Progenitor cell of endocrine pancreas (in vitro differentiated cells): Measurements from ENCODE around the gene COIL. TPM values are rescaled to one million over a fixed set of nuclear protein-coding genes. Genes with fewer than 3 reads are reported as not detected.
A peak's percentile ranks its signal among the peaks of the same experiment; 100 is the strongest.

Experiments
- DNase-seq: peaks from one replicate; pipeline ENCODE4 v3.0.0; 2021; ENCODE audit warnings: low spot score; ENCODE audit not compliant: unreplicated experiment
- H3K27ac Mint-ChIP-seq: 2 replicates; pipeline ENCODE4 v1.8.0; 2021; ENCODE audit warnings: mild to moderate bottlenecking, moderate library complexity, mixed read lengths
- H3K27me3 Mint-ChIP-seq: 2 replicates; pipeline ENCODE4 v1.8.0; 2021; ENCODE audit warnings: mixed read lengths
- H3K36me3 Mint-ChIP-seq: 2 replicates; pipeline ENCODE4 v1.8.0; 2022; ENCODE audit warnings: mixed read lengths; ENCODE audit not compliant: insufficient read depth
- H3K4me1 Mint-ChIP-seq: 2 replicates; pipeline ENCODE4 v1.8.0; 2021; ENCODE audit warnings: low read depth, mixed read lengths
- H3K4me3 Mint-ChIP-seq: 2 replicates; pipeline ENCODE4 v1.8.0; 2021; ENCODE audit warnings: low read depth, mild to moderate bottlenecking, moderate library complexity, mixed read lengths
- H3K9me3 Mint-ChIP-seq: 2 replicates; pipeline ENCODE4 v1.8.0; 2021; ENCODE audit warnings: low read depth, mixed read lengths
- total RNA-seq: library from RNA; stranded (reverse); gene quantifications from 2 replicates; pipeline ENCODE4 v1.2.1, GENCODE V29; 2021
- TF ChIP-seq, protein P1 (sequence below): fragments of 200-600 bp; sonication (generic); IDR thresholded peaks from one replicate; pipeline ENCODE4 v1.5.0; 2021; ENCODE audit warnings: antibody characterized with exemption, mild to moderate bottlenecking; ENCODE audit not compliant: unreplicated experiment

The COIL gene
- total RNA-seq, 1 donor from 2014 or later, result 29.8 TPM

DNA sequence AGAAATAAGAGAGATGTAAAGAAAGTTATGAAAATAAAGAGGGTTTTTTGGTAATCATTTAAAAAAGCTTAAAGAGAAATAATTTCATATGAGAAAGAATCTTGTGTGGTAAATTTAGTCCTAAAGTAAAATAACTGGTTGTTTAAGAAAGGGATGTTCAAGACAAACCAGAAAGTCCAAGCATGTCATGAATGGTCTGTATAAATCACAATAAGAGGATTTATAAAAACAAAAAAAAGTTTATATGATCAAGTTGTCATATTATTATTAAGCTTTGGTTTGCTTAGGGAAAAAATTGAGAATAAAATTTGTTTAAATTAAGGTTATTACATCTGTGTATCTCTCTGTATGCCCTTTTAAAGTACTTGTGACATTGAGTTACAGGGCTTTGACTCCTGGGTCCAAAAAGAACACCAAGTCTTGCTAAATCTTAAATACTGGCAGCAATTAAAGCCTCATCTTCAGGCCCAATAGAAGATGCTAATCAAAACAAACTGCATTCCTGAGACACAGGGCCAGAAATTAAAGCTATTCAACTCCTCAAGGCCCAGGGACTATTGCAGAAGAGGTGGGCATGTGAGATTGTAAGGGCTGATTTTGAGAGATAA, 31.4 kb downstream of the COIL start:
- peaks cover 27% of the 10 kb centered on the region for H3K36me3 Mint-ChIP-seq
- no peak overlapping the region for H3K27ac Mint-ChIP-seq

DNA sequence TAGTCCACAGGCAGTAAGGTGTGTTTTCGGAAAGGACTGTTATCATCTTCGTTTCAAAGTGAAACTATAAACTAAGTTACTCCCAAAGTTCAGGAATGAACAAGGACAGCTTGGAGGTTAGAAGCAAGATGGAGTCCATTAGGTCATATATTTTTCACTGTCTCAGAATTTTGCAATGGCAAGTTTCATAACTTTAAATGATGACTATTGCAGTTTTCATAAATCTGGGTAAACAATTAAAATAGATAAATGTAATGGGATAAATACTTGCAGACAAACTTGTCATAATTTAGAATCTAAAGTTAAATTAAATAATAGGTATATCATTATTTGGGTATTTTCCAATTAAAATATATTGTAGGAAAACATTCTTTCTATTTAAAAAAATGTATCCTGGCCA, 32.3 kb downstream of the COIL start:
- no peak overlapping the region for H3K4me3 Mint-ChIP-seq

More for the DNA sequence above, 31.4 kb downstream of the COIL start:
- H3K9me3 Mint-ChIP-seq, result peaks cover 17% of the 10 kb centered on the region
- TF ChIP-seq, protein P1, sequence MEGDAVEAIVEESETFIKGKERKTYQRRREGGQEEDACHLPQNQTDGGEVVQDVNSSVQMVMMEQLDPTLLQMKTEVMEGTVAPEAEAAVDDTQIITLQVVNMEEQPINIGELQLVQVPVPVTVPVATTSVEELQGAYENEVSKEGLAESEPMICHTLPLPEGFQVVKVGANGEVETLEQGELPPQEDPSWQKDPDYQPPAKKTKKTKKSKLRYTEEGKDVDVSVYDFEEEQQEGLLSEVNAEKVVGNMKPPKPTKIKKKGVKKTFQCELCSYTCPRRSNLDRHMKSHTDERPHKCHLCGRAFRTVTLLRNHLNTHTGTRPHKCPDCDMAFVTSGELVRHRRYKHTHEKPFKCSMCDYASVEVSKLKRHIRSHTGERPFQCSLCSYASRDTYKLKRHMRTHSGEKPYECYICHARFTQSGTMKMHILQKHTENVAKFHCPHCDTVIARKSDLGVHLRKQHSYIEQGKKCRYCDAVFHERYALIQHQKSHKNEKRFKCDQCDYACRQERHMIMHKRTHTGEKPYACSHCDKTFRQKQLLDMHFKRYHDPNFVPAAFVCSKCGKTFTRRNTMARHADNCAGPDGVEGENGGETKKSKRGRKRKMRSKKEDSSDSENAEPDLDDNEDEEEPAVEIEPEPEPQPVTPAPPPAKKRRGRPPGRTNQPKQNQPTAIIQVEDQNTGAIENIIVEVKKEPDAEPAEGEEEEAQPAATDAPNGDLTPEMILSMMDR, result no peak
- H3K4me1 Mint-ChIP-seq, result peaks cover 6% of the 10 kb centered on the region
- H3K27me3 Mint-ChIP-seq, result no peaks in the 10 kb centered on the region
- DNase-seq, result no peak
- H3K4me3 Mint-ChIP-seq, result no peak overlapping the region

GRCh38 chr17:56926704-56927103, 34.1 kb downstream of the COIL start:
- Mint-ChIP-seq H3K9me3 (peaks cover 14% of the 10 kb centered on the region), H3K4me1 (peaks cover 6% of the 10 kb centered on the region), H3K27ac (peak overlapping the region; percentile 57), H3K4me3 (no peak overlapping the region), H3K36me3 (peaks cover 7% of the 10 kb centered on the region), H3K27me3 (no peaks in the 10 kb centered on the region)
- DNase-seq, result no peak
- TF ChIP-seq, protein P1, result no peak

More for the DNA sequence above, 32.3 kb downstream of the COIL start:
- Mint-ChIP-seq H3K36me3 (peaks cover 18% of the 10 kb centered on the region), H3K4me1 (peaks cover 6% of the 10 kb centered on the region), H3K9me3 (peaks cover 17% of the 10 kb centered on the region), H3K27me3 (no peaks in the 10 kb centered on the region), H3K27ac (no peak overlapping the region)
- TF ChIP-seq, protein P1, result no peak
- DNase-seq, result no peak

- TF ChIP-seq, protein P1, result no peak
- Mint-ChIP-seq H3K27me3 (no peaks in the 10 kb centered on the region), H3K9me3 (peaks cover 14% of the 10 kb centered on the region), H3K27ac (no peak overlapping the region), H3K36me3 (peaks cover 6% of the 10 kb centered on the region), H3K4me1 (peaks cover 6% of the 10 kb centered on the region), H3K4me3 (no peak overlapping the region)
- no peak for DNase-seq
Measured at GRCh38 chr17:56926270-56926669, 34.6 kb downstream of the COIL start.

- Mint-ChIP-seq H3K9me3 (peaks cover 6% of the 10 kb centered on the region), H3K27ac (no peak overlapping the region), H3K27me3 (no peaks in the 10 kb centered on the region), H3K36me3 (peaks cover 3% of the 10 kb centered on the region), H3K4me1 (peaks cover 6% of the 10 kb centered on the region), H3K4me3 (no peak overlapping the region)
- TF ChIP-seq, protein P1, result no peak
- no peak for DNase-seq
Measured at GRCh38 chr17:56925088-56925487, 35.8 kb downstream of the COIL start.
